H1 (cell line): ENCODE measurements around the gene RTF1. TPM values are rescaled to one million over a fixed set of nuclear protein-coding genes. Genes with fewer than 3 reads are reported as not detected.

Experiments used
- CTCF ChIA-PET: fragments of 300-600 bp; sonication (Branson Sonifier 250); formaldehyde crosslinking; loops from one replicate; lab custom pipeline; 2021; ENCODE audit not compliant: partially characterized antibody; lab: Charles Lee
- POLR2A ChIA-PET: fragments of 300-600 bp; sonication (Branson Sonifier 250); formaldehyde crosslinking; loops from one replicate; lab custom pipeline; 2021; ENCODE audit warnings: inconsistent platforms; ENCODE audit not compliant: partially characterized antibody; lab: Charles Lee
- DNase-seq, 2 experiments: peaks; one replicate each; pipeline versions ENCODE4 v3.0.0 to v3.0.0-alpha.2; 2010 to 2022; ENCODE audit warnings: low spot score in 2 of 2, low read depth in 1 of 2, mixed read lengths in 1 of 2
- FAIRE-seq: peaks from 2 replicates; lab custom pipeline; 2011; peaks lifted over from hg19 to GRCh38; lab: Jason Lieb, UNC
- H2AFZ ChIP-seq: 2 replicates; pipeline ENCODE4 v1.8.1; 2012; ENCODE audit warnings: low read length, inconsistent platforms
- H2AK5ac ChIP-seq: 2 replicates; pipeline ENCODE4 v1.6.1; 2013; ENCODE audit warnings: low read depth, low read length
- H2BK120ac ChIP-seq: replicated peaks from 2 replicates; pipeline ENCODE3; 2013; ENCODE audit warnings: low read depth, low read length, inconsistent platforms
- H2BK12ac ChIP-seq: 2 replicates; pipeline ENCODE4 v1.6.1; 2013; ENCODE audit warnings: low read depth, low read length
- H2BK15ac ChIP-seq: 2 replicates; pipeline ENCODE4 v1.6.1; 2013; ENCODE audit warnings: low read length
- H2BK20ac ChIP-seq: 2 replicates; pipeline ENCODE4 v1.6.1; 2013; ENCODE audit warnings: low read length
- H2BK5ac ChIP-seq: 2 replicates; pipeline ENCODE4 v1.6.1; 2013; ENCODE audit warnings: low read depth, low read length
- H3K14ac ChIP-seq: 2 replicates; pipeline ENCODE4 v1.6.1; 2013; ENCODE audit warnings: inconsistent platforms; ENCODE audit not compliant: insufficient read length
- H3K18ac ChIP-seq: 2 replicates; pipeline ENCODE4 v1.6.1; 2013; ENCODE audit warnings: low read length; ENCODE audit errors: extremely low read depth
- H3K23ac ChIP-seq: 2 replicates; pipeline ENCODE4 v1.6.1; 2013; ENCODE audit warnings: inconsistent platforms; ENCODE audit not compliant: insufficient read length
- H3K23me2 ChIP-seq: 2 replicates; pipeline ENCODE4 v1.6.1; 2013; ENCODE audit warnings: low read depth, low read length
- H3K27ac ChIP-seq: 2 replicates; pipeline ENCODE4 v1.6.1; 2011; ENCODE audit warnings: low read depth, low read length, inconsistent platforms
- H3K27me3 ChIP-seq, 4 experiments: replicated peaks in 1 of 4; 1 replicate in 1 of 4; 2 replicates in 3 of 4; pipeline versions ENCODE4 v1.6.1 to v1.8.1; 2011 to 2013; ENCODE audit warnings: low read length in 3 of 4, mild to moderate bottlenecking in 3 of 4, inconsistent platforms in 2 of 4, mixed read lengths in 2 of 4, moderate library complexity in 1 of 4; ENCODE audit not compliant: control insufficient read depth in 3 of 4, insufficient read depth in 3 of 4; ENCODE audit errors: extremely low read depth in 1 of 4
- H3K36me3 ChIP-seq, 4 experiments: 2 replicates each; pipeline versions ENCODE4 v1.6.1 to v1.8.1; 2011 to 2013; ENCODE audit warnings: mild to moderate bottlenecking in 4 of 4, low read length in 3 of 4, moderate library complexity in 2 of 4, control low read depth in 1 of 4, inconsistent platforms in 1 of 4; ENCODE audit not compliant: insufficient read depth in 4 of 4, control insufficient read depth in 2 of 4
- H3K4ac ChIP-seq: replicated peaks from 2 replicates; pipeline ENCODE3; 2013; ENCODE audit warnings: low read length, low read depth, mixed read lengths, inconsistent platforms; ENCODE audit not compliant: insufficient read length
- H3K4me1 ChIP-seq, 4 experiments: replicated peaks in 1 of 4; 1 replicate in 1 of 4; 2 replicates in 3 of 4; pipeline versions ENCODE4 v1.6.1 to v1.8.1; 2011 to 2013; ENCODE audit warnings: low read length in 3 of 4, inconsistent platforms in 2 of 4, mixed read lengths in 1 of 4; ENCODE audit not compliant: insufficient read depth in 4 of 4, control insufficient read depth in 3 of 4
- H3K4me2 ChIP-seq, 2 experiments: 2 replicates each; pipeline versions ENCODE4 v1.6.1 to v1.8.1; 2011 to 2013; ENCODE audit warnings: low read depth in 2 of 2, low read length in 2 of 2, control low read depth in 1 of 2, inconsistent platforms in 1 of 2, mild to moderate bottlenecking in 1 of 2; ENCODE audit not compliant: insufficient read depth in 1 of 2
- H3K4me3 ChIP-seq, 4 experiments: fragments of 200-600, 300-600 bp in 1 of 4; sonication (generic), shearing (Covaris generic), sonication (Bioruptor Twin) in 1 of 4; 2 replicates each; pipeline versions ENCODE4 v1.5.1 to v1.8.1; 2011 to 2016; ENCODE audit warnings: low read length in 4 of 4, low read depth in 3 of 4, control low read depth in 2 of 4, inconsistent platforms in 2 of 4, mild to moderate bottlenecking in 2 of 4, mixed read lengths in 1 of 4, moderate library complexity in 1 of 4; ENCODE audit not compliant: insufficient read depth in 2 of 4; ENCODE audit errors: extremely low read depth in 1 of 4
- H3K56ac ChIP-seq: replicated peaks from 2 replicates; pipeline ENCODE3; 2013; ENCODE audit warnings: low read depth, mild to moderate bottlenecking, mixed read lengths, low read length, inconsistent platforms; ENCODE audit not compliant: insufficient read length
- H3K79me1 ChIP-seq: 2 replicates; pipeline ENCODE4 v1.6.1; 2013; ENCODE audit warnings: low read depth, low read length, control low read depth
- H3K79me2 ChIP-seq, 2 experiments: 2 replicates each; pipeline versions ENCODE4 v1.6.1 to v1.8.1; 2012 to 2013; ENCODE audit warnings: low read length in 2 of 2, mild to moderate bottlenecking in 2 of 2, inconsistent platforms in 1 of 2; ENCODE audit not compliant: insufficient read depth in 2 of 2, control insufficient read depth in 1 of 2
- H3K9ac ChIP-seq, 4 experiments: replicated peaks in 1 of 4; 1 replicate in 1 of 4; 2 replicates in 3 of 4; pipeline versions ENCODE4 v1.6.1 to v1.8.1; 2011 to 2013; ENCODE audit warnings: low read depth in 3 of 4, low read length in 3 of 4, control low read depth in 2 of 4, mild to moderate bottlenecking in 2 of 4, moderate library complexity in 2 of 4, inconsistent platforms in 1 of 4; ENCODE audit errors: extremely low read depth in 1 of 4
- H3K9me3 ChIP-seq, 2 experiments: 2 replicates each; pipeline versions ENCODE4 v1.6.1 to v1.8.1; 2012 to 2013; ENCODE audit warnings: mild to moderate bottlenecking in 2 of 2, moderate library complexity in 2 of 2, control low read depth in 1 of 2, inconsistent platforms in 1 of 2, low read depth in 1 of 2, low read length in 1 of 2, mixed read lengths in 1 of 2; ENCODE audit not compliant: insufficient read depth in 2 of 2
- H4K20me1 ChIP-seq, 2 experiments: replicated peaks in 1 of 2; 2 replicates each; pipeline versions ENCODE3 to v1.8.1; 2011 to 2013; ENCODE audit warnings: inconsistent platforms in 2 of 2, low read length in 2 of 2, mild to moderate bottlenecking in 1 of 2; ENCODE audit not compliant: insufficient read depth in 2 of 2, control insufficient read depth in 1 of 2
- H4K5ac ChIP-seq: 2 replicates; pipeline ENCODE4 v1.6.1; 2013; ENCODE audit warnings: low read length, low read depth, mixed read lengths, inconsistent platforms; ENCODE audit not compliant: insufficient read length
- H4K8ac ChIP-seq: 2 replicates; pipeline ENCODE4 v1.8.0; 2013; ENCODE audit warnings: mild to moderate bottlenecking, moderate library complexity, low read length, inconsistent platforms; ENCODE audit not compliant: insufficient read depth; ENCODE audit errors: extremely low read depth
- H4K91ac ChIP-seq: replicated peaks from 2 replicates; pipeline ENCODE3; 2013; ENCODE audit warnings: low read length, mixed read lengths, inconsistent platforms; ENCODE audit not compliant: insufficient read length
- PHF8 ChIP-seq: fragments of 200-600 bp; sonication (generic); conservative IDR thresholded peaks from 2 replicates; pipeline ENCODE4 v1.7.1; 2012; ENCODE audit warnings: low read depth, mild to moderate bottlenecking, inconsistent platforms, low read length, moderate library complexity
- SP4 ChIP-seq: IDR thresholded peaks from 2 replicates; pipeline ENCODE4 v1.6.1; 2012; ENCODE audit warnings: low read length, inconsistent platforms
- WGBS, 2 experiments: shearing (Covaris generic) in 1 of 2; methylation state at CpG; one replicate each; pipeline versions ENCODE4 v1.1.6 to v1.1.7; 2013 to 2015; ENCODE audit warnings: low lambda C conversion rate in 2 of 2, mixed read lengths in 2 of 2, inconsistent platforms in 1 of 2, low coverage in 1 of 2, missing lambda C conversion rate in 1 of 2; ENCODE audit not compliant: insufficient replicate concordance in 2 of 2, insufficient coverage in 1 of 2, insufficient read length in 1 of 2; ENCODE audit errors: extremely low coverage in 1 of 2, missing lambda C conversion rate in 1 of 2; 5-methylcytosine and 5-hydroxymethylcytosine counted together
- polyA plus RNA-seq, 7 experiments: library from polyadenylated mRNA; depleted of rRNA in 3 of 7; stranded (reverse) in 5 of 7; unstranded in 2 of 7; fragments of >200 nt in 5 of 7; fragments of 200-250 nt in 2 of 7; gene quantifications; 1 replicate in 5 of 7; 2 replicates in 1 of 7; 4 replicates in 1 of 7; pipeline versions ENCODE4 v1.2.1 to v1.2.3, GENCODE V29; 2011 to 2013; ENCODE audit warnings: missing spikeins in 2 of 7, mixed read lengths in 2 of 7
- total RNA-seq: library from RNA; stranded (reverse); fragmentation: NEBNext Ultra II Directional; extraction: Animal tissue kit (Norgen Biotek cat#: 25700); gene quantifications from 2 replicates; pipeline ENCODE4 v1.2.1, GENCODE V29; 2021

Gene RTF1
- total and polyA plus RNA-seq, 2 of the 8 experiments (the other 6 are each of a cell fraction or from before 2014, with no cell fraction given), result 22.6 to 47.7 TPM

GRCh38 chr15:41493902-41494189 lies 77.0 kb downstream of the RTF1 start:
- H3K23me2 ChIP-seq, result peaks cover 23% of the 10 kb centered on the region; the same call in 1 of the 2 replicates
- FAIRE-seq (no peak), DNase-seq (no peak)
- no peak overlapping the region for H3K18ac ChIP-seq
- no peak overlapping the region for H3K4ac ChIP-seq
- CTCF ChIA-PET, result interaction anchor here (0.5 to 2.7 kb wide), 5 partner anchors 9 to 125 kb away, joined by 3 to 12 read pairs (median 7); no protein-coding TSS in a partner anchor
- TF ChIP-seq SP4 (no peak), PHF8 (no peak)
- POLR2A ChIA-PET, result interaction anchor here (1.2 to 2.5 kb wide), 4 partner anchors 12 to 71 kb away, joined by 5 to 8 read pairs (median 6); partner anchors contain the start of gene LTK
- H2BK5ac ChIP-seq, result no peak overlapping the region
- H4K91ac ChIP-seq, result no peak overlapping the region
- H4K20me1 ChIP-seq, result peaks cover 2 to 7% of the 10 kb centered on the region in 2 experiments
- H2AFZ ChIP-seq, result peak overlapping the region; percentile 71; the same call in 1 of the 2 replicates
- no peak overlapping the region for H2BK12ac ChIP-seq
- H3K14ac ChIP-seq, result no peak overlapping the region
- H4K8ac ChIP-seq, result no peak overlapping the region
- no peaks in the 10 kb centered on the region for H3K79me1 ChIP-seq
- peak overlapping the region in 3 of 4 experiments; percentile 14 to 78 (median 42); a peak in 4 of 8 replicates for H3K4me3 ChIP-seq
- H2BK20ac ChIP-seq, result no peak overlapping the region
- H3K36me3 ChIP-seq, result peaks cover 0 to 5% (median 0%) of the 10 kb centered on the region in 4 experiments; a peak in 1 of 8 replicates
- no peak overlapping the region for H3K27ac ChIP-seq
- H3K4me1 ChIP-seq, result peaks cover 0 to 15% (median 8%) of the 10 kb centered on the region in 4 experiments; a peak in 6 of 7 replicates
- H2BK120ac ChIP-seq, result no peak overlapping the region
- peak overlapping the region; percentile 88 to 94 for H3K4me2 ChIP-seq
- no peak overlapping the region for H2BK15ac ChIP-seq
- no peak overlapping the region for H3K23ac ChIP-seq
- H3K79me2 ChIP-seq, result no peaks in the 10 kb centered on the region
- H3K56ac ChIP-seq, result no peak overlapping the region
- no peak overlapping the region for H3K9ac ChIP-seq
- H4K5ac ChIP-seq, result no peak overlapping the region
- peaks cover 60 to 83% (median 80%) of the 10 kb centered on the region in 4 experiments for H3K27me3 ChIP-seq
- 1% methylated on average over 32 of the region's 41 CpGs; no CpG with 5 or more reads in 1 of the 2 experiments for WGBS, 2 experiments
- H2AK5ac ChIP-seq, result no peak overlapping the region
- no peaks in the 10 kb centered on the region for H3K9me3 ChIP-seq
